22Rv1 (cell line): ENCODE measurements around the gene CCL18.
"Not testable (repeated sequence)": the region's sequence is repeated elsewhere in the genome, so short reads cannot be mapped to it uniquely, and the experiment has no call there.

ENCODE experiments used
- H3K27ac ChIP-seq: fragments of 450-650 bp; 2 replicates; pipeline ENCODE4 v1.5.1; 2017
- ZFX ChIP-seq: fragments of 450-650 bp; IDR thresholded peaks from 2 replicates; pipeline ENCODE4 v1.6.1; 2017; ENCODE audit warnings: antibody characterized with exemption, borderline replicate concordance
- TF ChIP-seq, protein P1 (sequence below): fragments of 450-650 bp; IDR thresholded peaks from 2 replicates; pipeline ENCODE4 v1.5.1; 2017; ENCODE audit warnings: mild to moderate bottlenecking

Gene CCL18

DNA sequence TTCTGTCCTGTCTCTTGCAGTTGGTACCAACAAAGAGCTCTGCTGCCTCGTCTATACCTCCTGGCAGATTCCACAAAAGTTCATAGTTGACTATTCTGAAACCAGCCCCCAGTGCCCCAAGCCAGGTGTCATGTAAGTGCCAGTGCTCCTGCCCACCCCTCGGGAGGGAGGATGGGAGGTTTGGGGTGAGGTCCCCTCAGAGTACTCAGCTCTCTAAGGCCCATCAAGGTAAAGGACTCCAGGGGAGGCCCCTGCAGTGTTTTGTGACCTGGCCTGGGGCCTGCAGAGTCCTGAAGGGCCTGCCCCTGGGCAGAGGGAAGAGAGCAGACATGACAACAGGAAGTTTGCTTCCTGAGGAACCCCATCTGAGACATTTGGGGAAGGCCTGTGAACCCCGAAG is 6.4 kb downstream of the CCL18 start:
- H3K27ac ChIP-seq, result no peak overlapping the region
- no peak for TF ChIP-seq ZFX

DNA sequence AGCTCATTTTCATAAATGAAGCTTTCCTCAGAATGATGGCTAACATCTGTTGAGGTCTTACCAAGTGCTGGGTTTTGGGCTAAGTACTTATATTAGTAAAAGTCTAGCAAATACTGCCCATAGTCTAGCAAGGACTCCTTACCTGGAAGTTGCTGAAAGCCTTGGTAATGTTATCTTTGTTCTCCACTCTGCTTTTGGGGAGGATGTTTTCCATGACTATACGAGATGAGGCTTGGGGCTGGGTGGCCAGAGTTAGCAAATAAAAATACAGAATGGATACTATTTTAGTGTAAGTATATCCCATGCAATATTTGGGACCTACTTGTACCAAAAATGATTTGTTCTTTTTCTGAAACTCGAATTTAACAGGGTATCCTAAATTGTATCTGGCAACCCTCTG is 7.7 kb downstream of the CCL18 start:
- no peak overlapping the region for H3K27ac ChIP-seq
- no peak for TF ChIP-seq ZFX
- TF ChIP-seq, protein P1, sequence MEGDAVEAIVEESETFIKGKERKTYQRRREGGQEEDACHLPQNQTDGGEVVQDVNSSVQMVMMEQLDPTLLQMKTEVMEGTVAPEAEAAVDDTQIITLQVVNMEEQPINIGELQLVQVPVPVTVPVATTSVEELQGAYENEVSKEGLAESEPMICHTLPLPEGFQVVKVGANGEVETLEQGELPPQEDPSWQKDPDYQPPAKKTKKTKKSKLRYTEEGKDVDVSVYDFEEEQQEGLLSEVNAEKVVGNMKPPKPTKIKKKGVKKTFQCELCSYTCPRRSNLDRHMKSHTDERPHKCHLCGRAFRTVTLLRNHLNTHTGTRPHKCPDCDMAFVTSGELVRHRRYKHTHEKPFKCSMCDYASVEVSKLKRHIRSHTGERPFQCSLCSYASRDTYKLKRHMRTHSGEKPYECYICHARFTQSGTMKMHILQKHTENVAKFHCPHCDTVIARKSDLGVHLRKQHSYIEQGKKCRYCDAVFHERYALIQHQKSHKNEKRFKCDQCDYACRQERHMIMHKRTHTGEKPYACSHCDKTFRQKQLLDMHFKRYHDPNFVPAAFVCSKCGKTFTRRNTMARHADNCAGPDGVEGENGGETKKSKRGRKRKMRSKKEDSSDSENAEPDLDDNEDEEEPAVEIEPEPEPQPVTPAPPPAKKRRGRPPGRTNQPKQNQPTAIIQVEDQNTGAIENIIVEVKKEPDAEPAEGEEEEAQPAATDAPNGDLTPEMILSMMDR, result no peak

DNA sequence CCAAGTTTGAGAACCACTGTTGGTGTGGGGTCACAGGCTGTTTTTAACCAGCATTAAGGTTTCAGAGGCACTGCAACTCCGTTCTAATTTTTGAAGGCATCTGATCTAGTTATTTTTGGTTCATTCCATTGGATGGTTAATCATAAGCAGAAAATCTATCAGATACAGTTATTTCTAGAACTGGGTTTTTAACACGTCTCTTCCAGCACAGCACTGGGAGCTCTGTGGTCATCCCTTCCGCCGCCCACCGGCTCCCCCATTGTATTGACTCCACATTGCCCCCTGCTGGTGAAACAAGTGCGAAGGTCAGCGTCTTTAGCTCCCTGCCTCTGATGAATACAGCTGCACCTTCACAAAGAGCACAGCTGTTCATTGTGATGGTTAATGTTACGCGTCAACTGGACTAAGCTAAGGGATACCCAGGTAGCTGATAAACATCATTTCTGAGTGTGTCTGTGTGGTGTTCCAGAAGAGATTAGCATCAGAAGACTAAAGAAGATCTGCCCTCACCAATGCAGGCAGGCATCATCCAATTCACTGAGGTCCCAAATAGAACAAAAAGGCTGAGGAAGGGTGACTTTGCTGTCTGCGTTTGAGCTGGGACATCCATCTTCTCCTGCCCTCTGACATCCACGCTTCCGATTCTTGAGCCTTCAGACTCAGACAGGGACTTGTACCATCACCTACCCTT is 8.5 kb downstream of the CCL18 start:
- no peak for TF ChIP-seq ZFX
- TF ChIP-seq, protein P1, result peak; percentile 90
- no peak overlapping the region for H3K27ac ChIP-seq

DNA sequence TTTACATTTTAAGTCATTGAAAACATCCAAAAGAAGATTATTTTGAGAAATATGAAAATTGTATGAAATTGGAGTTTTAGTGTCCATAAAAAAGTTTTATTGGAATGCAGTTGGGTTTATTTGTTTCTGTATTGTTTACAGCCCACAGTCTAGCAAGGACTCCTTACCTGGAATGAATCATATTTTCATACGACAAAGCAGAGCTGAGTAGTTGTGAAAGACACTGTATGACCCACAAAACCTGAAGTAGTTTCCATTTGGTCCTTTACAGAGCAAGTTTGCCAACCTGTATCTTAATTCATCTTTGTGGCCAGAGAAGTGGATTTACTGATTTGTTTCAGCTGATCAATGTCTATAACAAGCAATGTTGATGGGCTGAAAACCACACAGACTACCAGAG is 10.3 kb downstream of the CCL18 start:
- TF ChIP-seq, protein P1, result no peak
- TF ChIP-seq ZFX, result no peak
- H3K27ac ChIP-seq, result no peak overlapping the region

DNA sequence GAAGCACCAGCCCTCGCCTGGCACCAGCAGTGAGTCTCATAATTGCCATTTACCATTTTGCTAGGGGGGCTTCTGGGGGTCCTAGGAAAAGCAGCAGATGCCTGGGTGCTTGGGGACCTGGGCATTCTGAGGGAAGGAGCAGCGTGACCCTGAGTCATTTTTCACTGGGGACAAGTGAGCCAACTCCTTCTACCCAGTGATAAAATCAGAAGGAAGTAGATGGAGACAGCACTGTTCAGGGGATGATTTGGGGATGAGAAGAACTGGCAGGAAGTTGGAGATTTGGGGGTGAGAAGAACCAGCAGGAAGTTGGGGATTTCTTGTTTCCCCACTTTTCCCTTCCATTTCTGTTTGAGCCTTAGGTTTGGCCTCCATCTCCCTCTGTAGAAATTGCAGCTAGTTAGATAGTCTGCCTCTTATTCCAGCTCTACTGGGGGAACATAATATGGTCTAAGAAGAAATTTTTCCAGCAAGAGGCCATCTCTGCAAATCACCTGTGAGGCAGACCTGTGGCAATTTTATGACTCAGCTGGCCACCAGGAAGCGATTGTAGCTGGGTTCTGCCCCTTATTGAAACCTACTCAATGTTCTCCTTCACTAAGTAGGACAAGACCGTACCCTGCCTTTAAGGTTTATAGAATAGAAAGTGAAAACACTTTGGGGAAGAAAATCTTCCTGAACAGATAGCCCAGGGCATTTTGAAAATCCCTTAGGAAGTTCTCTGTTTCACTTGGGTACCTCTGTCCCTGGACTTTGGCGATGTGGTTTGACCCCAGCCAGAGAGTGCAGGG is 17.8 kb downstream of the CCL18 start:
- not testable (repeated sequence) for H3K27ac ChIP-seq

DNA sequence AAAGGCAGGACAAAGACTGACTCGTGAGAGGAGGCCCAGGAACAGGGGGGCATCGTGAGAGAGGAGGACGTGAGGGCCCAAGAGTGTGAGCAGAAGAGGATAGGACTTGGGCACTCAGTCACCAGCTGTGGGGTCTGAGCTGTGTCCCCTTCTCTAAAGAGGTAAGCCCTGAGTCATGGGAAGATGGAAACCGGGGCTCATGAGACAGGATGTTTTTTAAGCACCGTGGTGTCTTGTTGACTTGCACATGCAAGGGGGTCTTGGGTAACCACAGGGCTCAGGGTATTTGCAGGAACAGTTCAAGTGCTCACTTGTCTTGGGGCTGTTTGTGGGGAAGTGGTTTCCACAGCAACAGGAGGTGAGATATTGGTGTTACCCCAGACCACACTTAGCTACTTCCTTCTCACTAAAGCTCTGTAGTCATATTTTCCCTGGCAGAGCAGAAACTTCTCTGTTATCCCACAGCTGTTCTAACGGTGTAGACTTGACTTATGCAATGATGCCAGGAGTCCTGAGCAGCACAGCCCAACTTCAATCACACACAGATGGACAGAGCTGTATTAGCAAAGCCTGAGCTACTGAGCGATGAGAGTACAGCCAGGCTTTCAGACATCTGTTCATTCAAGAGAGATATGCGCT is 18.5 kb downstream of the CCL18 start:
- H3K27ac ChIP-seq, result not testable (repeated sequence)

DNA sequence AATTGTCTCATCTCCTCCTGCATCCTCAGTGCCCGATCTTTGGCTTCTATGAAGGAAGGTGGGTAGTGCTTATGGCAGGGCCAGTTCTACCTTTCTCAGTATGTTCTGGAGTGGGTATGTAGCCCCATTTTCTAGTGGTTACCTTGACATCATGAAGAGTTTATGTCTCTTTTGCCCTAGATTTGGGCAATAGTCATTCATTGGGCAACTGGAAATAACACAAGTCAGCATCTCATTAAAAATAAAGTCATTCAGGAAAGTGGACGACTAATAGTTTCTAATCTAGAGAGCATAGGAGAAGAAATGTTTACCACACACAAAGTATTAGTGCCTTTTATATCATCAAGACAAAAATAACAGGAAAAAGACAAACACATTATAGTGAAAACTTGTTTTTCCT is 19.6 kb downstream of the CCL18 start:
- H3K27ac ChIP-seq, result not testable (repeated sequence)

DNA sequence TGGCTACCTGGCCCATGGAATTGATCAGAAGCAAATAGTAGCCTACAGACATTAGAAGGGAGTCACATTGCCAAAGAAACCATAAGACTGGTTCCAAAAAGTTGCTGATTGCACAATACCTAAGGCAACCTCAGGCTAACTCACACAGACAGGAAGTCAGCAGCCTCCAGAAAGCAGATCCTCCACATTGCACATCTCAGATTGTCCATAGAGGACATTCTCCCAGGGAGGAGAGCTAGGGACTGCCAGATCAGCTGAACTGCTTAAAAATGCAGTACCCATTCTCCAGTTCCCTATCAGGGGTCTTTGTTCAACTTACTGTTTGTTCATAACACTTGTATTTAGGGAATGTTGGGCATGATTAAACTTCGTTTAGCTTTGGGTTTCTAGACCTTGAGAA is 21.7 kb downstream of the CCL18 start:
- H3K27ac ChIP-seq, result no peak overlapping the region
- TF ChIP-seq ZFX, result no peak
- TF ChIP-seq, protein P1, result no peak

DNA sequence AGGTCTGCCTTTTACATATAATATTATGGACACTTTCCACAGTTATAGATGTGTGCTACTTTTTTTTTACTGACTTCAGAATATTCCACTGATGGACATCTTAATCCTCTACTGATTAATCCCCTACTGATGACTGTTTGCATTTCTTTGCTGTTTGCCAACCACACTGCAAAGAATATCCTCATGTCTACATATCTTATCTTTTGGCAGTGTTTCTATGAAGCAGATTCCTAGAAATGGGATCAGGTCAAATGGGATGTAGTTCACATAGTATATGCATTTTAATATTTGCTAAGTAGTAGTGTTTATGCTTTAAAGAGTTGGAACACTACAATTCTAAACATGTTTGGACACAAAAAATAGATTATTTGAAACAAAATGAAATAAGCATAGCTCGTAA is 22.7 kb downstream of the CCL18 start:
- no peak overlapping the region for H3K27ac ChIP-seq
- TF ChIP-seq, protein P1, result no peak
- no peak for TF ChIP-seq ZFX

DNA sequence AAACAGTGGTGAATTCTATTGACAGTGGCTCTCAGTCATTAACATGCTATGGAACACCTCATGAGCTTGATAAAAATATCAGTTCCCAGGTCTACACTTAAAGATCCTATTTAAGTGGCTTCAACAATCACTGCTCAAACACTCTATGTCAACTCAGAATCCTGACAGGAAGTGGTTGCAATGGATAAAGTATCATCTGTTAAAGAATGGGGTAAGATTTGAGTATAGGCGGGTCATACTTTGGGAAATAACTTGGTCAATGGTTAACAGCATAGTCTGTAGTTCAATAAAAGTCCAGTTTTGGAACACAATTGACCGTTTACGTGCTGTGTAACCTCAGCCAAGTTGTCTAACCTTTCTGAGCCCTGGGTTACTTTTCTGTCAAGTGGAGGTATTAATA is 23.4 kb downstream of the CCL18 start:
- not testable (repeated sequence) for H3K27ac ChIP-seq

DNA sequence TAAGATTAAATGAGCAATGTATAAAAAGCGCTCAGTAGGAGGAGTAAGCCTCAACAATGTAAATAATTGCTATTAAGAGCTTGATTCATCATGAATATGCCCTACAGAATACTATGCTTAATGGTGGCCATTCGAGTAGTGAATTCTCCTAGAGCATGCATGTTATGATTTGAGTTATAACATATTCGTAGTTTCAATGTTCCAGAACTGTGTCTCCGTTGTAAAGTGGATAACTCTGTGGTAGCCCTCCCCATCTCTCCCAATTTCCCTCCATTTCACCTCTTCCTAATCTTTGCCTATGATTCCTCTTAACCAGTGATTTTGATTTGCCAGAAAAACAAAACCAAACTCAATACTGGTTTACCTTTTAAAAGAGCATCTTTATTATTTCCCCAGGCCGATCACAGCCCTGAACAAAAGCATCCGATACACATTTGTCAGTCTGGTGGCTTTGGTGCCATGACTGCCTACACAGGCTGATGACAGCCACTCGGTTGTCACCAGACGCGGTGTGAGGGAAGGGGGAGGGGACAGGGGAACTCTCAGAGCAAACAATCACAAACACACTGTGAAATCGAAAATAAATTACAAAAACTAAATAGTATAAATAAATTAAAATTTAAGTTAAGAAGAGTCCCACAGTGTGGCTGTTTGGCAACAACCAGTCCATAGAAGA is 24.0 kb downstream of the CCL18 start:
- not testable (repeated sequence) for H3K27ac ChIP-seq
